Left colon (tissue), 2 donors: ENCODE data around the gene ATG13. TPM values are rescaled to one million over a fixed set of nuclear protein-coding genes. Genes with fewer than 3 reads are reported as not detected.
"Not testable (repeated sequence)": the region's sequence is repeated elsewhere in the genome, so short reads cannot be mapped to it uniquely, and the experiment has no call there.

Experiments
- ATAC-seq: fragments of 200-7000 bp; cut with Tn5 transposase; one replicate; pipeline ENCODE4 v1.9.1; 2020; ENCODE audit warnings: mild to moderate bottlenecking, moderate library complexity
- DNase-seq, 2 donors: peaks; one replicate each; pipeline ENCODE4 v3.0.0-alpha.2; 2020
- intact Hi-C, 2 donors: fragments of 100-400 bp; cut with DNase I in 1 of 2; cut with micrococcal nuclease in 1 of 2; formaldehyde crosslinking; loops; one replicate each; pipeline versions ENCODE4 v1.11.2 to v1.14.0; 2022; cut with DNase I, micrococcal nuclease
- long read RNA-seq: library from polyadenylated mRNA; unstranded; transcript quantifications from one replicate; pipeline ENCODE4 v2.0.0, GENCODE V29; 2021
- total RNA-seq, 2 donors: library from RNA; stranded (reverse); fragmentation: NEBNext Ultra II Directional; extraction: Animal tissue kit (Norgen Biotek cat#: 25700); gene quantifications; one replicate each; pipeline ENCODE4 v1.2.1, GENCODE V29; 2021
- donor health status: DM: no; HTN: no; CAD: no.
- donor health status: DM: yes; HTN: yes; CAD: no.

ATG13 gene
- 10 to 100 TPM; 51.3 to 57.6 TPM for total RNA-seq
- long read RNA-seq, full-length matches to known transcripts = 17 of 44 reads
- long read RNA-seq, partial matches to known transcripts = 10 of 44 reads
- long read RNA-seq, other reads (novel, unspliced or antisense) = 17 of 44 reads

DNA sequence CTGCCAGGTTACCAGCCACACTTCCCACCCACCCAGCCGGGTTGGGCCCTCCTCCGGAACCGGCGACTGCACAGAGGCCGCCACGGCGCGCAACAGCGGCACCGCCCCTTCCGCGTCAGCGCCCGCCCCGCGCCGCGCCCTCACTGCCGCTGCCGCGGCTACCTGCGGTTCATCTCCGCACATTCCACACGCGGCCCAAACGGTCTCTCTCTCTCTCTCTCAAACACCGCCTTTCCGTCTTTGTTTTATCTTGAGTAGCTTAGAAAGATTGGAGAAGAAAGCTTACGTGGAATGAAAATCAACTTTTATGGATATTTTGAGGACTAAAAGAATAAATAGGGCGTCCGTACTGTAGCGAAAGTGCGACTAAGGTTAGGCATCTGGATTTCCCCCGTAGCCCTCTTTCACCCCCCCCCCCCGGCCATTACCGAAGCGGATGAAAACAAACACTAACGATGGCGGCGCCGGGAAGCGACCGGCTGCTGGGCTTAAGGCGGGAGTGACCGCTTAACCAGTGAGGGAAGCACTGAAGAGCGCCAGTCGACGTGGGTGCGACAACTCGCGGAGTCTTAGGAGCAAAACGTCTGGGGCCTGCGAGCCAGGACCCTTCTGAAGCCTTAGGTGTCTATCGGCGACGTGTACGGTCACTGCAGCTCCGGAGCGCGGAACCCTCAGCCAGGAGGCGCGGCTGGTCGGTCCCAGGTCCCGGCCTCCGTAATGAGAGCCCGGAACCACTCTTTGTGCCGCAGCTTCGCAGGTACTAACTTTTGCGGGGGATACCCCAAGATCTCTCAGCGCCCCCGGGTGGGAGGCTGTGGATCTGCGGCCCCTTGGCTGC lies at the start of gene ATG13, which contains the start of gene HARBI1:
Gene ATG13 (plus strand): TSS at position 420 of the 838 bp plus-strand sequence. CDS start 26,739 bp downstream, outside the sequence.
Gene HARBI1 (minus strand): TSS at position 94 of the 838 bp plus-strand sequence. CDS start 990 bp downstream, outside the sequence.
- peak; percentile 90 to 93 for DNase-seq
- ATAC-seq = peak; percentile 94
- intact Hi-C loops = no loop called here

DNA sequence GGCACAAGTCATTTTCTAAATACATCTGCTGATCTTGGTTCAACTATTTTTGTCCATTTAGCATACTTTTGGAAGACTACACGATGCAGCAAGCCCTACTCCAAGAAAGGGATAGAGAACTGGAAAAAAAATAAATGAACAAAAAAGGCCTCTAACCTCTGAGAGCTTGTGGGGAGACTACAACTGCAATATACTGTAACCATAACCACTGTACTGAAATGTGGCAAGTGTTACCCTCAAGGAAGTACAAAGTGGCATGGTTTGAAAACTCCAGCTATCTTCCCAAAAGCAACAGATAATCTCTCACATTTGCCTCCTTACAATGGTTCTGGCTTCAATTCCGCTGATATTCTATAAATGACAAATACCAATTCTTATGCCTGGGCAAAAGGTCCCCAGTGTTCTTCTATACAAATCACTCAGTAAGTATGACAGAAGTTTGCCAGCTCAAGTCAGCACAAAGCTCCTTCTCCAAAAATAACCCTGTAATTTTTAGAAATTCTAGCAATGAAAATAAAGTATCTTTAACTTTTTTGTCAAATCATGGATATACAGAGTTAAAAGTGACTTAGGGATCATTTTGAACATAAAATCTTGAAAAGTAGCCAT lies 46.5 kb upstream of the ATG13 start:
- no peak for DNase-seq
- ATAC-seq = no peak
- intact Hi-C loops = no loop called here

GRCh38 chr11:46574656-46575055 lies 42.7 kb upstream of the ATG13 start:
- DNase-seq (no peak), ATAC-seq (no peak)
- intact Hi-C loops = no loop called here

- DNase-seq (no peak), ATAC-seq (no peak)
- intact Hi-C loops = no loop called here
These were observed 40.3 kb upstream of the ATG13 start for GRCh38 chr11:46577058-46577457.

DNA sequence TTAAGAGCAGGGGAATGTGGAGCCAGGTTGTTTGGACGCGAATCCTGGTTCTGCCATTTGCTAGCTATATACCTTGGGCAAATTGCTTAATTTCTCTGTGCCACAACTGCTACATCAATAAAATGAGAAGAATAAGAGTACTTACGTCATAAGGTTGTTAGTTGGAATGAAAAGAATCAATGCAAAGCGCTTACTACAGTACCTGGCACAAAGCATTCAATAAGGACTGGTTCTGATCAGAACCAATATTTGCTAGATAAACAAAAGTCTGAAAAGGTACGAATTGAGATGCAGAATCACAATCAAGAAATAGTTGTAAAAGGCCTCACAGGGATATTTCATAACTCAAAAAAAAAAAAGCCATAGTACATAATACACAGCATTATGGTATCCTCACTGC lies 34.8 kb upstream of the ATG13 start:
- DNase-seq (no peak), ATAC-seq (peak; percentile 31)
- intact Hi-C loops = no loop called here

DNA sequence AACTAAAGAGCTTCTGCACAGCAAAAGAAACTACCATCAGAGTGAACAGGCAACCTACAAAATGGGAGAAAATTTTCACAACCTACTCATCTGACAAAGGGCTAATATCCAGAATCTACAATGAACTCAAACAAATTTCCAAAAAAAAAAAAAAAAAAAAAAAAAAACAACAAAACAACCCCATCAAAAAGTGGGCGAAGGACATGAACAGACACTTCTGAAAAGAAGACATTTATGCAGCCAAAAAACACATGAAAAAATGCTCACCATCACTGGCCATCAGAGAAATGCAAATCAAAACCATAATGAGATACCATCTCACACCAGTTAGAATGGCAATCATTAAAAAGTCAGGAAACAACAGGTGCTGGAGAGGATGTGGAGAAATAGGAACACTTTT lies 33.8 kb upstream of the ATG13 start:
- intact Hi-C loops, DNase-seq, ATAC-seq: not testable (repeated sequence)

DNA sequence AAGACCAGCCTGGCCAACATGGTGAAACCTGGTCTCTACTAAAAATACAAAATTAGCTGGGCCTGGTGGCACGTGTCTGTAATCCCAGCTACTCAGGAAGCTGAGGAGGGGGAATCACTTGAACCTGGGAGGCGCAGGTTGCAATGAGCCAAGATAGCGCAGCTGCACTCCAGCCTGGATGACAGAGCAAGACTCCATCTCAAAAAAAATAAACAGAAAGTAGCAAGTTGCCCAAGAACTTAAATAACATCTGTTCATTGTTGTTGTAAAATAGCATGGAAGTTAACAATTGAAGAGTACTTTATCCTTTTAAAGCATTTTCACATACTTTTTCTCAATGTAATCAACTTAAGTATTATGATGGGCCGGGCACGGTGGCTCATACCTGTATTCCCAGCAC lies 29.2 kb upstream of the ATG13 start:
- ATAC-seq = no peak
- intact Hi-C loops = no loop called here
- no peak for DNase-seq

- no peak for ATAC-seq
- no peak for DNase-seq
- intact Hi-C loops = no loop called here
These were observed 28.4 kb upstream of the ATG13 start for GRCh38 chr11:46588915-46589314.

- intact Hi-C loops = no loop called here
- ATAC-seq = no peak
- no peak for DNase-seq
These were observed 26.4 kb upstream of the ATG13 start for GRCh38 chr11:46590740-46591605.

- intact Hi-C loops = no loop called here
- peak; percentile 89 for ATAC-seq
These were observed 23.6 kb upstream of the ATG13 start, which contains the start of gene AMBRA1 for GRCh38 chr11:46593550-46594373. Gene AMBRA1 (minus strand): TSS chr11:46594023. CDS start chr11:46548380, 45,643 bp downstream.

DNA sequence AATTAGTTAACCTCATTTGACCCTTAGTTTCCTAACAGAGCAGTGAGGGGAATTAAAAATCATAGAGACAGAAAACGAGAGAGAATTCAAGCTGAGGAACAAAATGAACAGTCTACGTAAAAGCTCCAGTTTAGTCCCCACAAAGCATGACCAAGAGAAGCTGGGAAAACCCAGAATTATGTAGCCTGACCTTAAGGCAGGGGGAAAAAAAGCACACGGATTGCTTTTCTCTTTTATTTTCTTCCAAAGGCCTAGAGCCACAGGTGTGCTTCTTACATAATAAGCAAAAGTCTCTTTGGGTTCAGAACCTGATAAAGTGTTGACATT lies 23.0 kb upstream of the ATG13 start:
- intact Hi-C loops = no loop called here
- DNase-seq = no peak
- no peak for ATAC-seq

More at GRCh38 chr11:46593550-46594373, 23.6 kb upstream of the ATG13 start, which contains the start of gene AMBRA1:
- peak; percentile 85 to 89 for DNase-seq

DNA sequence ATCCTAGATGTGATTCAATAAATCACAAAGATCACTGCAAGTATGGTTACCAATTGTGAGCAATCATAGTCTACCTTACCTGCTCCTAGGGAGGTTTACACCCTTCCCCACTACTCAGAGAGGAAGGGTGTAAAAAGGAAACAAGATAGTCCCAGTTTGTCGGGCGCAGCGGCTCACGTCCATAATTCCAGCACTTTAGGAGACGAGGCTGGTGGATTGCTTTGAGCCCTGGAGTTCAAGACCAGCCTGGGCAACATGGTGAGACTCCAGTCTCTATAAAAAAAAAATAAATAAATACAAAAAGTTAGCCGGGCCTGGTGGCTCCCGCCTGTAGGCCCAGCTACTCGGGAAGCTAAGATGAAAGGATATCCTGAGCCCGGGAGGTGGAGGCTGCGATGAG lies 22.6 kb upstream of the ATG13 start:
- no peak for DNase-seq
- ATAC-seq = no peak
- intact Hi-C loops = no loop called here

GRCh38 chr11:46597155-46597554 lies 20.2 kb upstream of the ATG13 start:
- peak; percentile 67 for ATAC-seq
- intact Hi-C loops = no loop called here
- DNase-seq = no peak

- ATAC-seq = no peak
- no peak for DNase-seq
- intact Hi-C loops = no loop called here
These were observed 19.6 kb upstream of the ATG13 start for GRCh38 chr11:46597609-46598219.

- DNase-seq (no peak), ATAC-seq (no peak)
- intact Hi-C loops = no loop called here
These were observed 17.8 kb upstream of the ATG13 start for GRCh38 chr11:46599340-46600193.

- no peak for DNase-seq
- intact Hi-C loops = no loop called here
- ATAC-seq = no peak
These were observed 17.0 kb upstream of the ATG13 start for GRCh38 chr11:46600194-46600960.
